HEK293 (cell line): ENCODE data around the gene ZFP57.

Experiments used
- CTCF ChIA-PET: fragments of 350-600 bp; formaldehyde crosslinking; extraction: SDS; loops from one replicate; lab custom pipeline; 2021; ENCODE audit warnings: antibody characterized with exemption; lab: Yijun Ruan, JAX
- POLR2A ChIA-PET: fragments of 300-600 bp; formaldehyde crosslinking; extraction: SDS; loops from one replicate; lab custom pipeline; 2020; ENCODE audit warnings: antibody characterized with exemption, inconsistent platforms; lab: Yijun Ruan, JAX
- H3K27ac ChIP-seq: fragments of 200-500 bp; sonication (Bioruptor generic); 2 replicates; pipeline ENCODE4 v1.5.1; 2014; ENCODE audit warnings: low read depth, low read length, control low read depth, inconsistent platforms; ENCODE audit errors: extremely low read depth
- H3K36me3 ChIP-seq, 2 experiments: fragments of 200-500 bp in 1 of 2; sonication (Bioruptor generic) in 1 of 2; 1 replicate in 1 of 2; 2 replicates in 1 of 2; pipeline ENCODE4 v1.5.1; 2014 to 2017; ENCODE audit warnings: inconsistent platforms in 2 of 2, low read length in 2 of 2; ENCODE audit not compliant: control insufficient read depth in 2 of 2, insufficient read depth in 1 of 2
- H3K4me1 ChIP-seq: fragments of 200-500 bp; sonication (Bioruptor generic); 2 replicates; pipeline ENCODE4 v1.5.1; 2014; ENCODE audit warnings: mild to moderate bottlenecking, low read length, inconsistent platforms; ENCODE audit not compliant: control insufficient read depth, insufficient read depth
- H3K4me3 ChIP-seq: 2 replicates; pipeline ENCODE4 v1.5.1; 2011; ENCODE audit warnings: low read depth, mild to moderate bottlenecking, control low read depth, low read length, moderate library complexity
- H3K9me3 ChIP-seq: fragments of 200-500 bp; sonication (Bioruptor generic); 2 replicates; pipeline ENCODE4 v1.5.1; 2014; ENCODE audit warnings: low read depth, low read length, inconsistent platforms; ENCODE audit not compliant: control insufficient read depth, insufficient read depth
- BCL11A ChIP-seq: fragments of 450-650 bp; formaldehyde crosslinking; IDR thresholded peaks from 2 replicates; pipeline ENCODE4 v1.5.1; 2016; ENCODE audit warnings: low read depth, missing biosample characterization, missing genetic modification characterization
- EGR2 ChIP-seq: fragments of 450-650 bp; formaldehyde crosslinking; IDR thresholded peaks from 2 replicates; pipeline ENCODE4 v1.5.1; 2016; ENCODE audit warnings: low read depth, missing biosample characterization, missing genetic modification characterization
- FEZF1 ChIP-seq: fragments of 450-650 bp; formaldehyde crosslinking; IDR thresholded peaks from 2 replicates; pipeline ENCODE4 v1.5.1; 2016; ENCODE audit warnings: missing biosample characterization, missing genetic modification characterization
- KLF10 ChIP-seq: fragments of 450-650 bp; IDR thresholded peaks from 2 replicates; pipeline ENCODE4 v1.5.1; 2018; ENCODE audit warnings: missing biosample characterization, mild to moderate bottlenecking, missing genetic modification characterization
- REPIN1 ChIP-seq: fragments of 450-650 bp; formaldehyde crosslinking; IDR thresholded peaks from 2 replicates; pipeline ENCODE4 v1.5.1; 2017; ENCODE audit warnings: missing biosample characterization, missing genetic modification characterization, low read depth
- SETDB1 ChIP-seq: IDR thresholded peaks from one replicate; pipeline ENCODE4 v1.6.1; 2017; ENCODE audit warnings: mild to moderate bottlenecking, low read length, moderate library complexity, mixed read lengths; ENCODE audit not compliant: insufficient read length
- WT1 ChIP-seq: fragments of 450-650 bp; formaldehyde crosslinking; IDR thresholded peaks from 2 replicates; pipeline ENCODE4 v1.5.1; 2016; ENCODE audit warnings: missing biosample characterization, missing genetic modification characterization
- ZBTB48 ChIP-seq: fragments of 450-650 bp; formaldehyde crosslinking; IDR thresholded peaks from 2 replicates; pipeline ENCODE4 v1.5.1; 2016; ENCODE audit warnings: missing biosample characterization, missing genetic modification characterization
- ZBTB8A ChIP-seq: fragments of 450-650 bp; formaldehyde crosslinking; IDR thresholded peaks from 2 replicates; pipeline ENCODE4 v1.5.1; 2016; ENCODE audit warnings: missing biosample characterization, missing genetic modification characterization
- ZEB2 ChIP-seq: fragments of 450-650 bp; formaldehyde crosslinking; IDR thresholded peaks from 2 replicates; pipeline ENCODE4 v1.5.1; 2016; ENCODE audit warnings: missing biosample characterization, missing genetic modification characterization
- ZNF132 ChIP-seq: fragments of 450-650 bp; formaldehyde crosslinking; IDR thresholded peaks from 2 replicates; pipeline ENCODE4 v1.5.1; 2017; ENCODE audit warnings: missing biosample characterization, missing genetic modification characterization, borderline replicate concordance
- ZNF138 ChIP-seq: fragments of 450-650 bp; formaldehyde crosslinking; IDR thresholded peaks from 2 replicates; pipeline ENCODE4 v1.5.1; 2016; ENCODE audit warnings: missing biosample characterization, missing genetic modification characterization, borderline replicate concordance
- ZNF248 ChIP-seq: fragments of 450-650 bp; formaldehyde crosslinking; IDR thresholded peaks from 2 replicates; pipeline ENCODE4 v1.5.1; 2017; ENCODE audit warnings: missing biosample characterization, missing genetic modification characterization
- ZNF266 ChIP-seq: fragments of 450-650 bp; formaldehyde crosslinking; IDR thresholded peaks from 2 replicates; pipeline ENCODE4 v1.5.1; 2016; ENCODE audit warnings: missing biosample characterization, missing genetic modification characterization, low read depth
- ZNF292 ChIP-seq: fragments of 450-650 bp; formaldehyde crosslinking; IDR thresholded peaks from 2 replicates; pipeline ENCODE4 v1.5.1; 2016; ENCODE audit warnings: low read depth, missing biosample characterization, missing genetic modification characterization, borderline replicate concordance
- ZNF311 ChIP-seq: fragments of 450-650 bp; formaldehyde crosslinking; IDR thresholded peaks from 2 replicates; pipeline ENCODE4 v1.5.1; 2017; ENCODE audit warnings: missing biosample characterization, missing genetic modification characterization, borderline replicate concordance
- ZNF350 ChIP-seq: fragments of 450-650 bp; formaldehyde crosslinking; IDR thresholded peaks from 2 replicates; pipeline ENCODE4 v1.5.0; 2017; ENCODE audit warnings: missing biosample characterization, mild to moderate bottlenecking, missing genetic modification characterization
- ZNF48 ChIP-seq: fragments of 450-650 bp; formaldehyde crosslinking; IDR thresholded peaks from 2 replicates; pipeline ENCODE4 v1.5.1; 2016; ENCODE audit warnings: missing biosample characterization, missing genetic modification characterization
- ZNF549 ChIP-seq: fragments of 450-650 bp; IDR thresholded peaks from 2 replicates; pipeline ENCODE4 v1.5.1; 2018; ENCODE audit warnings: missing biosample characterization, missing genetic modification characterization, mild to moderate bottlenecking, inconsistent platforms, moderate library complexity
- ZNF629 ChIP-seq: fragments of 450-650 bp; formaldehyde crosslinking; IDR thresholded peaks from 2 replicates; pipeline ENCODE4 v1.5.1; 2017; ENCODE audit warnings: missing biosample characterization, missing genetic modification characterization
- ZSCAN30 ChIP-seq: fragments of 450-650 bp; IDR thresholded peaks from 2 replicates; pipeline ENCODE4 v1.5.1; 2018; ENCODE audit warnings: missing biosample characterization, mild to moderate bottlenecking, missing genetic modification characterization, moderate library complexity
- TF ChIP-seq, protein P1 (sequence below): fragments of 450-650 bp; formaldehyde crosslinking; optimal IDR thresholded peaks from 2 replicates; pipeline ENCODE3; 2016; ENCODE audit warnings: missing biosample characterization, mild to moderate bottlenecking, missing genetic modification characterization
- TF ChIP-seq, protein P2 (sequence below): fragments of 450-650 bp; formaldehyde crosslinking; IDR thresholded peaks from 2 replicates; pipeline ENCODE4 v1.5.1; 2016; ENCODE audit warnings: missing biosample characterization, missing genetic modification characterization
- TF ChIP-seq, protein P3 (sequence below): fragments of 450-650 bp; formaldehyde crosslinking; conservative IDR thresholded peaks from 2 replicates; pipeline ENCODE4 v1.5.1; 2016; ENCODE audit warnings: low read depth, missing biosample characterization, missing genetic modification characterization
- TF ChIP-seq, protein P4 (sequence below): fragments of 450-650 bp; IDR thresholded peaks from 2 replicates; pipeline ENCODE4 v1.5.1; 2018; ENCODE audit warnings: missing biosample characterization, missing genetic modification characterization
- TF ChIP-seq, protein P5 (sequence below): fragments of 450-650 bp; formaldehyde crosslinking; IDR thresholded peaks from 2 replicates; pipeline ENCODE4 v1.5.1; 2016; ENCODE audit warnings: missing biosample characterization, missing genetic modification characterization

The ZFP57 gene

DNA sequence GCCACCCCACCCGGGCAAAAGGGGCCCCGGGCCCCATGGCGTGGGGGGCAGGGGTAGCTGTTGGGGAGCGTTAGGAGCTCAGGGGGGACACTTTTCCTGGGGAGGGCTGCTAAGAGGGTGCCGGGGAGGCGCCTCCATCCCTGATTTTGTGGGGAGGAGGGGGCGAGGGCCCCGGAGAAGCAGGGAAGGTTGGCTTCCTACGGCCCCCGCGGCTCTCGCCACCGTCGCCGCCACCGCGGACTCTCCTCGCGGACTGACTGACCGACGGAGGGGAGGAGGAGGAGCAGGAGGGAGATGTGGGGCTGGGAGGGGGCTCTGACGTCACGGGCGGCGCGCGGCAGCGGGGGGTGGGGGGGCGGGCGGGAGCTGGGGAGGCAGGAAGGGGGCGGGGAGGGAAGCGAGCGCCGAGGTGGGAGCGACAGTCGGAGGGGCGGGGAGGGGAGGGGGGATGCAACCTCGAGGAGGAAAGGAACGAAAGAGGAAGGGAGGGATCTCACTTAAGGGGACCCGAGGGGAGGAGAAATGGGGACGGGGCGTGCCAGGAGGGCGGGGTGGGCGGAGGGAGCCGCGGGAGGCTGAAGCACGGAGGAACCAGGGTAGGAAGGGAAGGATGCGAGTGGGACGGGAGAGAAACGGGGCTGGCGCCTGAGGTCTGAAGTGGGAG is 53.1 kb downstream of the ZFP57 start (continued):
- TF ChIP-seq ZNF292 (tag by site-specific recombination) (no peak), SETDB1 (no peak), EGR2 (tag by site-specific recombination) (peak; percentile 95), ZEB2 (tag by site-specific recombination) (no peak; the same call in 1 of the 2 replicates), ZNF248 (tag by site-specific recombination) (no peak), WT1 (0 out of 2 replicates have a peak, but pooled peaks have one; percentile 84), ZNF132 (no peak), ZNF311 (tag by site-specific recombination) (no peak), REPIN1 (tag by site-specific recombination) (no peak), ZNF138 (tag by site-specific recombination) (no peak), FEZF1 (no peak), ZNF629 (peak; percentile 55), ZBTB8A (no peak), ZSCAN30 (tag by site-specific recombination) (no peak), ZNF350 (tag by site-specific recombination) (no peak)
- TF ChIP-seq, protein P1, sequence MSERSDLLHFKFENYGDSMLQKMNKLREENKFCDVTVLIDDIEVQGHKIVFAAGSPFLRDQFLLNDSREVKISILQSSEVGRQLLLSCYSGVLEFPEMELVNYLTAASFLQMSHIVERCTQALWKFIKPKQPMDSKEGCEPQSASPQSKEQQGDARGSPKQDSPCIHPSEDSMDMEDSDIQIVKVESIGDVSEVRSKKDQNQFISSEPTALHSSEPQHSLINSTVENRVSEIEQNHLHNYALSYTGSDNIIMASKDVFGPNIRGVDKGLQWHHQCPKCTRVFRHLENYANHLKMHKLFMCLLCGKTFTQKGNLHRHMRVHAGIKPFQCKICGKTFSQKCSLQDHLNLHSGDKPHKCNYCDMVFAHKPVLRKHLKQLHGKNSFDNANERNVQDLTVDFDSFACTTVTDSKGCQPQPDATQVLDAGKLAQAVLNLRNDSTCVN (tag by site-specific recombination) = peak; percentile 23
- TF ChIP-seq, protein P2, sequence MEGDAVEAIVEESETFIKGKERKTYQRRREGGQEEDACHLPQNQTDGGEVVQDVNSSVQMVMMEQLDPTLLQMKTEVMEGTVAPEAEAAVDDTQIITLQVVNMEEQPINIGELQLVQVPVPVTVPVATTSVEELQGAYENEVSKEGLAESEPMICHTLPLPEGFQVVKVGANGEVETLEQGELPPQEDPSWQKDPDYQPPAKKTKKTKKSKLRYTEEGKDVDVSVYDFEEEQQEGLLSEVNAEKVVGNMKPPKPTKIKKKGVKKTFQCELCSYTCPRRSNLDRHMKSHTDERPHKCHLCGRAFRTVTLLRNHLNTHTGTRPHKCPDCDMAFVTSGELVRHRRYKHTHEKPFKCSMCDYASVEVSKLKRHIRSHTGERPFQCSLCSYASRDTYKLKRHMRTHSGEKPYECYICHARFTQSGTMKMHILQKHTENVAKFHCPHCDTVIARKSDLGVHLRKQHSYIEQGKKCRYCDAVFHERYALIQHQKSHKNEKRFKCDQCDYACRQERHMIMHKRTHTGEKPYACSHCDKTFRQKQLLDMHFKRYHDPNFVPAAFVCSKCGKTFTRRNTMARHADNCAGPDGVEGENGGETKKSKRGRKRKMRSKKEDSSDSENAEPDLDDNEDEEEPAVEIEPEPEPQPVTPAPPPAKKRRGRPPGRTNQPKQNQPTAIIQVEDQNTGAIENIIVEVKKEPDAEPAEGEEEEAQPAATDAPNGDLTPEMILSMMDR = no peak
- TF ChIP-seq, protein P3, sequence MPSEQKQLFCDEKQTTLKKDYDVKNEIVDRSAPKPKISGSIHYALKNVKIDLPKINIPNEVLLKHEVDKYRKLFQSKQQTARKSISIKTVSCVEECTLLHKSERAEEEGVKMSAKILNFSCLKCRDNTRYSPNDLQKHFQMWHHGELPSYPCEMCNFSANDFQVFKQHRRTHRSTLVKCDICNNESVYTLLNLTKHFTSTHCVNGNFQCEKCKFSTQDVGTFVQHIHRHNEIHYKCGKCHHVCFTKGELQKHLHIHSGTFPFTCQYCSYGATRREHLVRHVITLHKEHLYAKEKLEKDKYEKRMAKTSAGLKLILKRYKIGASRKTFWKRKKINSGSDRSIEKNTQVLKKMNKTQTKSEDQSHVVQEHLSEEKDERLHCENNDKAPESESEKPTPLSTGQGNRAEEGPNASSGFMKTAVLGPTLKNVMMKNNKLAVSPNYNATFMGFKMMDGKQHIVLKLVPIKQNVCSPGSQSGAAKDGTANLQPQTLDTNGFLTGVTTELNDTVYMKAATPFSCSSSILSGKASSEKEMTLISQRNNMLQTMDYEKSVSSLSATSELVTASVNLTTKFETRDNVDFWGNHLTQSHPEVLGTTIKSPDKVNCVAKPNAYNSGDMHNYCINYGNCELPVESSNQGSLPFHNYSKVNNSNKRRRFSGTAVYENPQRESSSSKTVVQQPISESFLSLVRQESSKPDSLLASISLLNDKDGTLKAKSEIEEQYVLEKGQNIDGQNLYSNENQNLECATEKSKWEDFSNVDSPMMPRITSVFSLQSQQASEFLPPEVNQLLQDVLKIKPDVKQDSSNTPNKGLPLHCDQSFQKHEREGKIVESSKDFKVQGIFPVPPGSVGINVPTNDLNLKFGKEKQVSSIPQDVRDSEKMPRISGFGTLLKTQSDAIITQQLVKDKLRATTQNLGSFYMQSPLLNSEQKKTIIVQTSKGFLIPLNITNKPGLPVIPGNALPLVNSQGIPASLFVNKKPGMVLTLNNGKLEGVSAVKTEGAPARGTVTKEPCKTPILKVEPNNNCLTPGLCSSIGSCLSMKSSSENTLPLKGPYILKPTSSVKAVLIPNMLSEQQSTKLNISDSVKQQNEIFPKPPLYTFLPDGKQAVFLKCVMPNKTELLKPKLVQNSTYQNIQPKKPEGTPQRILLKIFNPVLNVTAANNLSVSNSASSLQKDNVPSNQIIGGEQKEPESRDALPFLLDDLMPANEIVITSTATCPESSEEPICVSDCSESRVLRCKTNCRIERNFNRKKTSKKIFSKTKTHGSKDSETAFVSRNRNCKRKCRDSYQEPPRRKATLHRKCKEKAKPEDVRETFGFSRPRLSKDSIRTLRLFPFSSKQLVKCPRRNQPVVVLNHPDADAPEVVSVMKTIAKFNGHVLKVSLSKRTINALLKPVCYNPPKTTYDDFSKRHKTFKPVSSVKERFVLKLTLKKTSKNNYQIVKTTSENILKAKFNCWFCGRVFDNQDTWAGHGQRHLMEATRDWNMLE (tag by site-specific recombination) = no peak

DNA sequence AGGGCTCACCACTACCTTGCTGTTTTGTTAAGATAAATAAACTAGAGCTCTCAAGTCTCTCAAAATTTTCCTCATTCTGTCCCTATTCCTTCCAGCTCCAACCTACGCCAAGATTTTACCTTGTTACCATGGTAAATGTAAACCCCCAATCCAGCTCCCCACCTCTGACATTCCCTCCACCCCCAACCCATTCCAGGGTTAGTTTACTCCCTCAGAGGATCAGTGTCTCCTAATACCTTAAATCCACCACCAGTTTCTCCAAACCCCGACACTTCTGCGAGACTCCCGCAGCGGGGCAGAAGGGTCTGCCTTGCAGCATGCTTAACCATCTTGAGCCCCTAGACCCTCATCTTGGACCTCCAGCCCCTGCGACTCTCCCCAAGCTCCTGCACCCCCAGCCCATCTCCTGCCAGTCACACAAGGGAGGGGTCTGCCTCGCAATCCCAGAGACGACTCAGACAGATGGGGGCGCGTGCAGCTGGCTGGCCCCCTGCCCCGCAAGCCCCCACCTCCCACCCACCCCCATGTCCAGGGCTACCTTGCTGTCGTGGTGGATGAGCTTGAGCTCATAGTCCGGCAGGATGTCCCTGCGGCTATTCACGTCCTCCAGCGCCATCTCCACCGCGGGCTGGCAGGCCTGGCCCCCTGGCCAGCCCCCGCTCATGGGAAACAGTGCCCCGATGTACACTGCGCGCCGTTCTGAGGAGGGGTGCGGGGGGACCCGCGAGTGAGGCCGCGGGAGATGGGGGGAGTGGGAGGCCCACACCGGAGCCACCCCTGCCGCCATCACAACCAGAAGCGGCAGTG is 53.8 kb downstream of the ZFP57 start:
- ChIA-PET POLR2A (interaction anchor here (0.6 to 3.2 kb wide), 6 partner anchors 15 to 578 kb away, joined by 3 to 18 read pairs (median 4); no protein-coding TSS in a partner anchor), CTCF (interaction anchor here (0.7 to 4.3 kb wide), 7 partner anchors 10 to 216 kb away, joined by 3 to 19 read pairs (median 7); no protein-coding TSS in a partner anchor)
- peak overlapping the region; percentile 46; the same call in 1 of the 2 replicates for H3K27ac ChIP-seq
- H3K4me3 ChIP-seq = peak overlapping the region; percentile 38
- peaks cover 16% of the 10 kb centered on the region for H3K4me1 ChIP-seq
- H3K9me3 ChIP-seq = no peaks in the 10 kb centered on the region
- H3K36me3 ChIP-seq = peaks cover 13 to 33% of the 10 kb centered on the region in 2 experiments; a peak in 2 of 3 replicates
- TF ChIP-seq, protein P4, sequence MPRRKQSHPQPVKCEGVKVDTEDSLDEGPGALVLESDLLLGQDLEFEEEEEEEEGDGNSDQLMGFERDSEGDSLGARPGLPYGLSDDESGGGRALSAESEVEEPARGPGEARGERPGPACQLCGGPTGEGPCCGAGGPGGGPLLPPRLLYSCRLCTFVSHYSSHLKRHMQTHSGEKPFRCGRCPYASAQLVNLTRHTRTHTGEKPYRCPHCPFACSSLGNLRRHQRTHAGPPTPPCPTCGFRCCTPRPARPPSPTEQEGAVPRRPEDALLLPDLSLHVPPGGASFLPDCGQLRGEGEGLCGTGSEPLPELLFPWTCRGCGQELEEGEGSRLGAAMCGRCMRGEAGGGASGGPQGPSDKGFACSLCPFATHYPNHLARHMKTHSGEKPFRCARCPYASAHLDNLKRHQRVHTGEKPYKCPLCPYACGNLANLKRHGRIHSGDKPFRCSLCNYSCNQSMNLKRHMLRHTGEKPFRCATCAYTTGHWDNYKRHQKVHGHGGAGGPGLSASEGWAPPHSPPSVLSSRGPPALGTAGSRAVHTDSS (tag by site-specific recombination) = no peak
- TF ChIP-seq, protein P5, sequence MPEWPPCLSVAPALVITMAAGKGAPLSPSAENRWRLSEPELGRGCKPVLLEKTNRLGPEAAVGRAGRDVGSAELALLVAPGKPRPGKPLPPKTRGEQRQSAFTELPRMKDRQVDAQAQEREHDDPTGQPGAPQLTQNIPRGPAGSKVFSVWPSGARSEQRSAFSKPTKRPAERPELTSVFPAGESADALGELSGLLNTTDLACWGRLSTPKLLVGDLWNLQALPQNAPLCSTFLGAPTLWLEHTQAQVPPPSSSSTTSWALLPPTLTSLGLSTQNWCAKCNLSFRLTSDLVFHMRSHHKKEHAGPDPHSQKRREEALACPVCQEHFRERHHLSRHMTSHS = no peak
- TF ChIP-seq KLF10 (tag by site-specific recombination) (no peak), WT1 (no peak), ZNF549 (tag by site-specific recombination) (no peak), ZNF48 (tag by site-specific recombination) (no peak), ZBTB48 (no peak), ZNF266 (tag by site-specific recombination) (no peak), BCL11A (tag by site-specific recombination) (no peak)
